PC-9 (cell line): ENCODE results near the gene MCC.

Experiments
- EZH2 ChIP-seq: fragments of 200-600 bp; sonication (generic); IDR thresholded peaks from 2 replicates; pipeline ENCODE4 v1.8.0; 2017; ENCODE audit warnings: antibody characterized with exemption, low read depth
- TF ChIP-seq, protein P1 (sequence below): fragments of 200-600 bp; sonication (generic); conservative IDR thresholded peaks from 2 replicates; pipeline ENCODE4 v1.6.1; 2017; ENCODE audit warnings: mixed run types, antibody characterized with exemption, mild to moderate bottlenecking, moderate library complexity

DNA sequence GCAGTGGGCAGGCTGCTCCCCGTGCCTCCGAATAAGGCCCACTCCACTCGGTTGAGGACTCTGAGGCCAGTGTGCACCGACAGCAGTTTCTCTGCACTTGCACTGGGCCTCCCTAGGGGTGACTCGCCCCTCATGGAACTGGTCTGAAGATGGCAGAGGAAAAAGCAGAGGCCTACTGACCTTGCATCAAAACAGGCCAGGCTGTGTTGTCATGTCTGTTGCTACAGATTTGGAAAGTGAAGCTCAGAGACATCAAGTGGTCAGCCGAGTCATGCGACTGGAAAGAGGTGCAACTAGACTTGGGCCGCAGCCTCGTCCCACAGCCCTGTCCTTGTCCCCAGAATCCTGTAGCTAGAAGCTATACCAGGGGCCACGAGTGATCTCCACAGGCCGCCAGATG, 433.4 kb downstream of the MCC start:
- TF ChIP-seq, protein P1, sequence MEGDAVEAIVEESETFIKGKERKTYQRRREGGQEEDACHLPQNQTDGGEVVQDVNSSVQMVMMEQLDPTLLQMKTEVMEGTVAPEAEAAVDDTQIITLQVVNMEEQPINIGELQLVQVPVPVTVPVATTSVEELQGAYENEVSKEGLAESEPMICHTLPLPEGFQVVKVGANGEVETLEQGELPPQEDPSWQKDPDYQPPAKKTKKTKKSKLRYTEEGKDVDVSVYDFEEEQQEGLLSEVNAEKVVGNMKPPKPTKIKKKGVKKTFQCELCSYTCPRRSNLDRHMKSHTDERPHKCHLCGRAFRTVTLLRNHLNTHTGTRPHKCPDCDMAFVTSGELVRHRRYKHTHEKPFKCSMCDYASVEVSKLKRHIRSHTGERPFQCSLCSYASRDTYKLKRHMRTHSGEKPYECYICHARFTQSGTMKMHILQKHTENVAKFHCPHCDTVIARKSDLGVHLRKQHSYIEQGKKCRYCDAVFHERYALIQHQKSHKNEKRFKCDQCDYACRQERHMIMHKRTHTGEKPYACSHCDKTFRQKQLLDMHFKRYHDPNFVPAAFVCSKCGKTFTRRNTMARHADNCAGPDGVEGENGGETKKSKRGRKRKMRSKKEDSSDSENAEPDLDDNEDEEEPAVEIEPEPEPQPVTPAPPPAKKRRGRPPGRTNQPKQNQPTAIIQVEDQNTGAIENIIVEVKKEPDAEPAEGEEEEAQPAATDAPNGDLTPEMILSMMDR, result no peak
- TF ChIP-seq EZH2, result no peak
